Posterior vena cava (tissue), 2 donors: ENCODE data around the gene TGFBRAP1. TPM values are rescaled to one million over a fixed set of nuclear protein-coding genes. Genes with fewer than 3 reads are reported as not detected.
A peak's percentile ranks its signal among the peaks of the same experiment; 100 is the strongest.
"Not testable (repeated sequence)": the region's sequence is repeated elsewhere in the genome, so short reads cannot be mapped to it uniquely, and the experiment has no call there.

Experiments
- DNase-seq: peaks from one replicate; pipeline ENCODE4 v3.0.0-alpha.2; 2020; ENCODE audit warnings: low spot score
- intact Hi-C, 2 donors: fragments of 100-400 bp; cut with DNase I; formaldehyde crosslinking; loops; one replicate each; pipeline versions ENCODE4 v1.14.1 to v1.14.2; 2022 to 2023
- total RNA-seq, 2 donors: library from RNA; stranded (reverse); fragmentation: NEBNext Ultra II Directional; extraction: Animal tissue kit (Norgen Biotek cat#: 25700); gene quantifications; one replicate each; pipeline ENCODE4 v1.2.1, GENCODE V29; 2021
- donor health status: DM: yes; HTN: yes; CAD: no.
- donor health status: DM: yes; HTN: yes; CAD: no.

The TGFBRAP1 gene
- total RNA-seq, 2 donors from 2014 or later = 16.1 to 18.8 TPM

DNA sequence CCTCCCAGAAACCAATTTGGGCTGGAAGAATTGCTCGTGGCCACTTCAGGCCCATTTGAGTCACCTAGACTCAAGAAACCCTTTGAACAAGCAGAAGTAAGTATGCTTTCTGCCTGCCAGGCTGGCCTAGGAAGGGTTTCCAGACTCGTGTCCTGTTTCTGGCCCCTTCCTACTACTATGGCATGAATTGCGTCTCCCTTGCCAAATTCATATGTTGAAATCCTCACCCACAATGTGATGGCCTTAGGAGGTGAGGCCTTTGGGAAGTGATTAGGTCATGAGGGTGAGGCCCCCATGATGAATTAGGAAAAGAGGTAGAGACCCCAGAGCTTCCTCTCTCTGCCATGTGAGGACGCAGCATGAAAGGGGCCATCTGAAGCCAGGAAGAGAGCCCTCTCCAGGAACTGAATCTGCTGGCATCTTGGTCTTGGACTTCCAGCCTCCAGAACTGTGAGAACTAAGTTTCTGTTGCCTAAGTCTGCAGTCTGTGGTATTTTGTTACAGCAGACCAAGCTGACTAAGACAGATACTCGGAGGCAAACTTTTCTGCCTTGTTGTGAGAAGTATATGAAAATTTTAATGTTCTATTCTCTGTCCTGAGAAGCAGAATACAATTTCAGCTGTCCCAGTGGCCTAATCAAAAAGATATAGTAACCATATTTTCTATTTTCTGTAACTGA, 74.9 kb downstream of the TGFBRAP1 start:
- intact Hi-C loops = loop anchor here in 1 of 2 donors (1.0 kb wide), 1 partner anchor 16 kb away; no protein-coding TSS in a partner anchor

DNA sequence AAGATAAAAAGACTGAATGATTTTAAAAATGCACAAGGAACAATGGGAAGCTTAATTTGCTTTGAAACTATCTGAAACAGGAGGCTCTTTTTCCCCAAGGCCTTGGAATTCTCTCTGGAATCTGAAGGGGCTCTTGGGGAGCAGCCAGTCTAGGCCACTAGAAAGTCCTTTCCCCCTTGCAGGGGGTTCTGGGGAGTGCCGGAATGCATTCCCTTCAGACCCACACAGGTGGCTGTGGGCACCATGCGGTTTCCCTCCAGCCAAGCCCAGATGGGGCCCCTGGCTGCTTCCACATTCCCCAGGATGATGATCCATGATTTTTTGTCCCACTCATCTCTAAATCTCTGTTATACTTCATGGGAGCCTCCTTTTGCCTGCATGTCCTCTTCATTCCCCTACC, 77.3 kb downstream of the TGFBRAP1 start:
- intact Hi-C loops = no loop called here
- no peak for DNase-seq

More for the DNA sequence above, 74.9 kb downstream of the TGFBRAP1 start:
- DNase-seq = no peak

DNA sequence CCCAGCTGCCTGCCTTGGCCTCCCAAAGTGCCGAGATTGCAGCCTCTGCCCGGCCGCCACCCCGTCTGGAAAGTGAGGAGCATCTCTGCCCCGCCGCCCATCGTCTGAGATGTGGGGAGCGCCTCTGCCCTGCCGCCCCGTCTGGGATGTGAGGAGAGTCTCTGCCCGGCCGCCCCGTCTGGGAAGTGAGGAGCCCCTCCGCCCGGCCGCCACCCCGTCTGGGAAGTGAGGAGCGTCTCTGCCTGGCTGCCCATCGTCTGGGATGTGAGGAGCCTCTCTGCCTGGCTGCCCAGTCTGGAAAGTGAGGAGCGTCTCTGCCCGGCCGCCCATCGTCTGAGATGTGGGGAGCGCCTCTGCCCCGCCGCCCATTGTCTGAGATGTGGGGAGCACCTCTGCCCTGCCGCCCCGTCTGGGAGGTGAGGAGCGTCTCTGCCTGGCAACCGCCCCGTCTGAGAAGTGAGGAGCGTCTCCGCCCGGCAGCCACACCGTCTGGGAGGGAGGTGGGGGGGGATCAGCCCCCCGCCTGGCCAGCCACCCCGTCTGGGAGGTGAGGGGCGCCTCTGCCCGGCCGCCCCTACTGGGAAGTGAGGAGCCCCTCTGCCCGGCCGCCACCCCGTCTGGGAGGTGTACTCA, 78.4 kb downstream of the TGFBRAP1 start:
- intact Hi-C loops, DNase-seq: not testable (repeated sequence)

DNA sequence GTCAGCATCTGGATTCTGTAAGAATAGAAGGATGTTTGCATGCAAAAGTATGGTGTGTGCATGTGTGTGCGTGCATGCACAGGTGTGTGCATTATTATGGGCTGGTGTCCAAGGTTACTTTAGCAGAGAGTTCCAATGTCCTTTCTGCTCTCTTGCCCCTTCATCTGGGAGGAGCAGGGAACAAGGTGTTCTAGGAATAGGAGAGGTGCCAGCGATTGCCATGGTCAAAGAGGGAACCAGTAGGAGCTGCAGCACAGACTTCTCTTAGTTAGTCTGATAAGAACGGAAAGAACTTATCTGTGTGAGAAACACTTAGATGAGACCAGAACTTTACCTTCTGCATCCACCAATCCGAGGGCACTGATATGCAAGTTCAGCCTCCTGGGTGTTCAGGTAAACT, 79.6 kb downstream of the TGFBRAP1 start:
- DNase-seq = no peak
- intact Hi-C loops = no loop called here

DNA sequence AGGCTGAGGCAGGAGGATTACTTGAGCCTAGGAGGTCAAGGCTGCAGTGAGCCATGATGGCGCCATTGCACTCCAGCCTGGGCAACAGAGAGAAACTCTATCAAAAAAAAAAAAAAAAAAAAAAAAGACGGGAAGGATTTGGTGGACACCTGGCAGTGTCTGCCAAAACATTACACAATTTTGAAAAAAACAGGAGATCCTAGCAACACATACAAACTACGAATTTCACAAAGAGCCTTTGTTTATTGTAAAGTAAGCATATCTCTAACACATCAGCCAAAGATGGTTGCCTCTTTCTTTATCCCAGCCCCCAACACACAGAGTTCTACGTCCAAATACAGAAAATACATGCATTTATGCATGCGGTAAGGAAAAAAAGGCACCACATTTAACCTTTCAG, 80.4 kb downstream of the TGFBRAP1 start:
- DNase-seq = no peak
- intact Hi-C loops = no loop called here

DNA sequence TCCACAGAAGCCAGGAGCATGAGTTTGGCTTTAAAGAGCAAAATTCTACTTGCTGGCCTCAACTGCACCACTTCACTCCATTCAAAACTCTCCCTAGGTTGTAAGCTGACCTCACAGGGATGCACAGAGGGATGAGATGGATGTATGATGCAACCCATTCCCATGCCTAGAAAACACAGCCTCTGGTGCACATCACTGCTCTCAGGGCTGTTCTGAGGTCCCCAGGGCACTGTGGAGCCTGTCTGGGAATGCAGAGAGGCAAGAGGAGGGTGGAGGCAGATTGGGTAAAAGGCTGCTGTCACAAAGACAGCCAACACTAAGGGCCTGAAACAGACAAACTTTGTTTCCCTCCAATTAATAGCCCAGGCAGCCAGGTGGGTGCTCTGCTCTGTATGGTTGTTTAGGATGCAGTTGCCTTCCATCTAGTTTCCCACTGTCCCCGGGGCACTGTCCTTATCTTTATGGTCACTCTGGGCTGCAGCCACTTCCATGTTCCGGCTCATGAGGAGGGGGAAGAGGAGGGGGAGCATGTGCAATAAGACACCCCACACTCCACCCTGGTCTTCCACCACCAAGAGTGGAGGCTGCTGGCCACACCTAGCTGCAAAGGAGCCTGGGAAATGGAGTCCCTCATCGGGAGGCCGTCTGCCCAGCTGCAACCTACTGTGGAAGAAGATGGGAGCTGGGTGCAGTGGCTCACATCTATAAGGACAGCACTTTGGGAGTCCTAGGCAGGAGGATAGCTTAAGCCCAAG, 81.0 kb downstream of the TGFBRAP1 start:
- no peak for DNase-seq
- intact Hi-C loops = no loop called here

DNA sequence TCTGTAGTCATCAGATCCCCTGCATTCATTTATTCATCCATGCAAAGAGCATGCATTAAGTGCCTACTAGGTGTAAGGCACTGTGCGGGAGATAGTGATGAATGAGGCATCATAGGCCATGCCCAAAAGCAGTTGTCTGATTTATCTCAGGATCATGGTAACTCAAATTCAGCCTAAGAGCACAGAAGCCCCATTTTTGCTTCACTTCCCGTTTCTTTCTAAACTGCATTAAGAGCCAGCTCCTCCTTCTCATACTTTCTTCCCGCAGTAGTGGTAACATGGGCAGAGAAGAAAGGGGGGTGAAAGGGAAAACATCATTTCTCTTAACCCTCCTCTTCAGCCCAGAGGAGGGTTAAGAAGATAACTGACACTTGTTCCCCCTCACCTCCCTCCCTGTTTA, 85.1 kb downstream of the TGFBRAP1 start:
- DNase-seq = no peak
- intact Hi-C loops = no loop called here

DNA sequence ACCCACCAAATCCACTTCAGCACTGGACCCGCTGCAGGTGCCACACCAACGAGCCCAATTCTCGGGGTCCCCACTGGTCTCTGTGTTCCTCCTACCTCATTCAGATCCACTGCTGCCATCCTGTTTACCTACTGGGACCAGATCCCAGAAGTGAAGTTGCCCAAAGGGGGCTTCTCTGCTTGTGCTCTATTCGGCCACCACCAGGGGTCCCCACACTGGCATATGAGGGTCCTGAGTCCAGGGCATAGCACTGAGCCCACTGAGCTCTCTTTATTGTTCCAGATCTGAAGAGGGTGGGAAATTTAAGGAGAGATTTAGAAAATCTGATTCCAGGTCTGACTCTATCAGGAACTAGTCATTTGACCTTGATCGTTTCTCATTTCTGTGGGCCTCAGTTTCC, 85.6 kb downstream of the TGFBRAP1 start:
- no peak for DNase-seq
- intact Hi-C loops = no loop called here

DNA sequence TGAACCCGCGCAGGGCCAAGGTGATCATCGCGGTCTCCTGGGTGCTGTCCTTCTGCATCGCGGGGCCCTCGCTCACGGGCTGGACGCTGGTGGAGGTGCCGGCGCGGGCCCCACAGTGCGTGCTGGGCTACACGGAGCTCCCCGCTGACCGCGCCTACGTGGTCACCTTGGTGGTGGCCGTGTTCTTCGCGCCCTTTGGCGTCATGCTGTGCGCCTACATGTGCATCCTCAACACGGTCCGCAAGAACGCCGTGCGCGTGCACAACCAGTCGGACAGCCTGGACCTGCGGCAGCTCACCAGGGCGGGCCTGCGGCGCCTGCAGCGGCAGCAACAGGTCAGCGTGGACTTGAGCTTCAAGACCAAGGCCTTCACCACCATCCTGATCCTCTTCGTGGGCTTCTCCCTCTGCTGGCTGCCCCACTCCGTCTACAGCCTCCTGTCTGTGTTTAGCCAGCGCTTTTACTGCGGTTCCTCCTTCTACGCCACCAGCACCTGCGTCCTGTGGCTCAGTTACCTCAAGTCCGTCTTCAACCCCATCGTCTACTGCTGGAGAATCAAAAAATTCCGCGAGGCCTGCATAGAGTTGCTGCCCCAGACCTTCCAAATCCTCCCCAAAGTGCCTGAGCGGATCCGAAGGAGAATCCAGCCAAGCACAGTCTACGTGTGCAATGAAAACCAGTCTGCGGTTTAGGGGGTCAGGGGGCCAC, 87.1 kb downstream of the TGFBRAP1 start:
- DNase-seq = no peak
- intact Hi-C loops = no loop called here

DNA sequence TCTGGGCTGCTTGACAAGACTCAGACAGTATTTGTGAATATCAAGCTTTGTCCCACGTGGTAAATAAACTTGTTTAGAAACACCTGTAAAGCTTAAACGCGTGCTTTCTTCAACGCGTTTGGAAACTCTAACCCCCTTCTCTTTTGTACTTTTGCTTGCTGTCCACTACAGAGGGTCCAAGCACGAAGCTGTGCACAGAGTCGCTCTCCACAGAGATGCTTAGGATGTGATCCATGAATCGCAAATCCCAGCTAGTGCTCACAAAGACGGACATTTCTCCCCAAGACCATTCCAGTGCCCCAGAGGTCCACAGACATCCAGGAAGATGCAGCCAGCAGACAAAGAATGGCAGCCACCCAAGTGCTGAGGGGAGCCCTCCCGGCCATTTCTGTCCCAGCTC, 88.1 kb downstream of the TGFBRAP1 start, which contains the start of gene GPR45:
Gene GPR45 (plus strand): TSS at position 301 of the 400 bp plus-strand sequence. CDS start 116 bp downstream, outside the sequence.
- intact Hi-C loops = no loop called here
- no peak for DNase-seq

DNA sequence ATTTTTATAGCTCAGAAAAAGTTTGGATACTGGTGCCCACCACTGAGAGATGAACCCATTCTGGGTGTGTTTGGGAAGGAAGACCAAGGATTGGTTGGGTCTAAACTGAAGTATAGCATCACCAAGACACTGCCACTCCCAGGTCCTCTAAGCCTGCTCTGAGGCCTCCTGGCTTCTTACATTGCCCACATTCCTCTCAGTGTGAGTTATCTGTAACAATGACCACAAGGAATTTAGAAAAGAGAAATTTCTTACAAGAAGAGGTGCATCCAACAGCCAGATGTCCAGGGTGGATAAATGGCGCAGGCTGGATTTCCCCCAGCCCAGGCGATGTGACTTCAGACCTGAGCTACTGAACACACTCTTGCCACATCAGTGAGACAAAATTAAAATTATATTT, 89.6 kb downstream of the TGFBRAP1 start:
- intact Hi-C loops = loop anchor here (5.0 kb wide), 2 partner anchors 123 to 128 kb away; no protein-coding TSS in a partner anchor
- no peak for DNase-seq

DNA sequence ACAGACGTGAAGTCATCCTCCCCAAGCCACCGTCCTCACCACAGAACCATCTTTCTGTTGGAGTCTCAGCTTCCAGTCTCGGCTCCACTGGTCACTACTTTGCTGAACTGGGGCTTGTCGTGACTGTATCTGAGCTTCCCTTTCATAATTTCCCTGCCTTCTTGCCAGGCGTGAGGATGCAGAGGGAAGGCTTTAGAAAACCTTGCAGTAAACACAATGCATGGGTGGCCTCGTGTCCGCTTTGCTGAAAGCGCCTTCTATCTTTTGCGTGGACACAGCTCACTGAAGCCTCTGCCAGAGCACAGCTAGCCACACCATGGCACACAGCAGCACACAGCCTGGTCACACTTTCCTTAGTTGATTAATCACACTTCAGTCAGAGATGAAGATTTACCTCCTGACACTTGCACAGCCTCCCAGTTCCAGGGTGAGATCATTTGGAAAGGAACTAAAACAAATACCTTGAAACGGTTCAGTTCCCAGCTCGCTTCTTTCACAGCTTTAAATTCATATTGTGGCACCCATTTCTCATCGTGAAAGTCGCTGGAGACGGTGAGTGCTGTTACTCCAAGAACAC, 90.8 kb downstream of the TGFBRAP1 start:
- DNase-seq = no peak
- intact Hi-C loops = loop anchor here (5.0 kb wide), 2 partner anchors 121 to 126 kb away; no protein-coding TSS in a partner anchor

DNA sequence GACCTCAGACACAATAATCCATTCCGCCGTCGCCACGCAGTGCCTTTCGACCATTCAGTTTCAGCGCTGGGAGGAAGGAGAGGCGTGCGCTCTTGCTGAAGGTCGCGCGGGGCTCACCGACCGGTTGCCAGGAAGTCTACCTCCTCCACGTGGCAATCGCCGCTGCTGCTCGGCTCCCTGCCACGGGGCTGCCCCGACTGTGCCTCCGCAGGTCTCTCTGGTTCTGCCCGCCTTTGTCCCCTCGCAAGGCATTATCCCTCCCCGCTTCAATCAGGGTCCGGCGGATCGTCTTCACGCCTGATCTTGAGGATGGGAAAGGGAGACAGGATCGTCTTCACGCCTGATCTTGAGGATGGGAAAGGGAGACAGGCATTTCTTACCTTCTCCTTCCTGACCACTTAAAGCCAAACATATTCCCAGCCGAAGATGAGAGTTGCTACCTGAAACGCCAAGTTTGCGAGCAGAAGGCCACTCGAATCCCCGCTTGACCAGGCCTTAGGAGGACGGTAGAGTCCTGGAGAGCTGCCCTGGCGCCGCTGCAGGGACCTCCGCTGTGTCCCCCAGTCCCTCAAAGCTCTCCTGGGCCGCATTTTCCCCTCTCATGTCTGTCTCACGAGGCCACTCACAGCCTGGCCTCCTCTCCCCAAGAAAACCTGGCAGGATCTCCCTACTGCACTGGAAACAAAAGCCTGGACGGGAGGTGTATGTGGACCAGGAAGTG, 92.3 kb downstream of the TGFBRAP1 start:
- intact Hi-C loops = loop anchor here (5.0 kb wide), 2 partner anchors 120 to 125 kb away; no protein-coding TSS in a partner anchor
- no peak for DNase-seq

DNA sequence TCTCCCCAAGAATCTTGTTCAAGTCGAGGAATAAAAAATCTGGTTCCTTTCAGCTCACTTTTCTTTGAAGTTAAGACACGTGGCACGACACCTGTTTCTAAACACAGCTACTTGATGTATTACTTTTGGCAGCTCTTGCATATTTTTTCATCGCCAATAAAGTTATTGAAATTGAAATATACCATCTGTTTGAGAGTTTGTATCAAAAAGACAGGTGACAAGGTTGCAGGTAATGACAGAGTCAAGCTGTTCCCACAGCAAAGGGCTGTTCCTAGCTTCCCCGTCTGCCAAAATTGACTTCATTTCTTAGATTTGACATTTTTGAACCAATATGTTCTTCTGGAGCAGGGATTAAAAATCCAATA, 93.5 kb downstream of the TGFBRAP1 start:
- no peak for DNase-seq
- intact Hi-C loops = loop anchor here (5.0 kb wide), 2 partner anchors 119 to 124 kb away; no protein-coding TSS in a partner anchor

DNA sequence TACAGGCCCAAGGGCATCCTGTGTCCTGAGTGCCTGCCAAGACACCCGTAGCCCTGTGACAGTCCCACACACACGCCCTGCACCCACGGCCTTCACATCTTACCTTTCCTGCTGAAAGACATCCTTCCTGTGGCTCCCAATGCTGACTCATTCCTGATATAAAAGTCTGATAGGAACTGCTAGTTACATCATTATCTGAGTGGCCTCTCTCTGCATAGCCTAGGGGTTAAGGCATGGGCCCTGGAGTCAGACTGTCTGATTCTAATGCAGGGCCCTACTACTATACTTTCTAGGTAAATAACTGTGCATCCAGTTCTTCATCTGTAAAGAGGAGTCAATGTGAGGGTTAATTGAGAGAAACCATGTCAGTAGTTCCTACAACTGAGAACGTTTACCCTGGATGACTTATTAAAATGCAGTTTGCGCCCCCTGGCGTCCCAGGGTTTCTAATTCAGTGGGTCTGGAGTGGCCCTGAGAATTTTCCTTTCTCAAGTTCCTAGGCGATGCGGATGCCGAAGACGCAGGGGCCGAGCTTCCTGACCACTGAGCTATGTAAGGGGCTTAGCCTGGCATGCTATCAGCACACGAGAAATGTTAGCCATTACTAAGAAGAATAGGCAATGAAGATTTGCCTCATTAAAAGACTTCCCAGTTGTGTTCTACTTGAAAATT, 94.0 kb downstream of the TGFBRAP1 start:
- DNase-seq = peak; percentile 91
- intact Hi-C loops = loop anchor here (5.0 kb wide), 2 partner anchors 118 to 123 kb away; no protein-coding TSS in a partner anchor

DNA sequence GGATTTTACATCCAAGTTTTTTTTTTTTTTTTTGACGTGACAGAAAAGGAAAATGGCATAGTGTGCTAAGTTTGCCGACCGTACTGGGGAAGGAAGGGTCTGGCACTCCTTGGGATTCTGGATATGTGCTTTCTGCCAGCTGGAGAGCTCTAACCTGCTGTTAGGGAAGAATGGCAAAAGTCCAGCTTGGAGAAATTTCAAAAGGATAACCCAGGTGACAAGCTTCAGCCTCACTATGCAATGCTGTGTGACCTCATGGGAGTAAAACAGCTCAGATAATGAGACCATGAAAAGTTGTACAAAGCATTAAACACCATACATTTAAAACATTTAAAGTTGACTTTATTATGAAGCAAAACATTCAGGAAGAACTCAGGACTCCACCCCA, 98.3 kb downstream of the TGFBRAP1 start:
- no peak for DNase-seq
- intact Hi-C loops = no loop called here

DNA sequence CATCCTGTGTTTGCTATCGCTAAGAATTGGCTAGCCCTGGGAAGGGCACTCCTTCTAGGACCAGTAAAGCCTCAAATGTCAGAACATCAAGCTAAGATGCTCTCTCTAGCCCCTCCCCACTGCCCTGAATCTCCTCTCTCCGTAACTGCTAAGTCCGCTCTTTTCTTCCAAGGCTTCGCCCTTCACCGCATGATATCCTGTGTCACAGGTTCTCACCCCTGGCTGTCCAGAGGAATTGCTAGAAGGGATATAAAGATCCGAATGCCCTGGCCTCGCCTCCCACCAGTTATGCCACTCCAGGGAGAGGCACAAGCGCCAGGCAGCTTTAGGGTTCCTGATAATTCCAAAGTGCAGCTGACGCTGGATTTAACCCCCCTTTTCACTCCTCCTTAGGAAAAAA, 105.1 kb downstream of the TGFBRAP1 start:
- no peak for DNase-seq
- intact Hi-C loops = no loop called here

DNA sequence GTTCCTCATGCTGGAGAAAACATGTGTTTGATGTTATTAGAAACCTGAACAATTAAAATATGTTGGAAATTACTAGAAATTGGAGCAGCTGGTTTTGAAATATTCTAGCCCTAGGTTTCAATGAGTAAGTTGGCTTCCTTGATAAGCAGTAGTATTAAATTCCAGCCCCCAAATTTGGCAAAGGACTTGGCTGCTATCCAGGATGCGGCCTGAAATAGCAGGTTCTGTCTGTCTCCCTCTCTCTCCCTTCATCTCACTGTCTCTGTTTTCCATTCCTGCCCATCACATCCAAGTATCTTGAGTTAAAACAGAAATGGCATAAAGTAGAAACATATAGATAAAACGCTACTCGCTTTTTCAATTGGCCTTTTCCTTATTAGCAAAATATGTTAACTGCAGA, 108.9 kb downstream of the TGFBRAP1 start:
- intact Hi-C loops = no loop called here
- DNase-seq = no peak
